ENCODE results near the gene PSENEN.
A peak's percentile ranks its signal among the peaks of the same experiment; 100 is the strongest.

Gene PSENEN

GRCh38 chr19:35773020-35773806 lies 27.8 kb downstream of the PSENEN start:
- TF ChIP-seq FOXP2 (optimal IDR thresholded peaks at IDR 0.05; ENCODE audit: borderline replicate concordance, extremely low read depth, extremely low read length, insufficient read depth) (no peak), TAF1 (IDR thresholded peaks at IDR 0.05; ENCODE audit: borderline replicate concordance, insufficient read depth, low read length) (no peak), SIN3A (IDR thresholded peaks at IDR 0.05; ENCODE audit: borderline replicate concordance, insufficient read depth, low read length) (no peak), POLR2AphosphoS5 (IDR thresholded peaks at IDR 0.05; ENCODE audit: low read depth, low read length) (no peak), REST (IDR thresholded peaks at IDR 0.05; ENCODE audit: insufficient read depth in 1 of 2, low read depth in 2 of 2, low read length in 2 of 2) (no peak)

- TF ChIP-seq SIN3A (IDR thresholded peaks at IDR 0.05; ENCODE audit: borderline replicate concordance, insufficient read depth, low read length) (no peak), POLR2AphosphoS5 (IDR thresholded peaks at IDR 0.05; ENCODE audit: low read depth, low read length) (no peak), TAF1 (IDR thresholded peaks at IDR 0.05; ENCODE audit: borderline replicate concordance, insufficient read depth, low read length) (no peak), FOXP2 (optimal IDR thresholded peaks at IDR 0.05; ENCODE audit: borderline replicate concordance, extremely low read depth, extremely low read length, insufficient read depth) (no peak), REST (IDR thresholded peaks at IDR 0.05; ENCODE audit: insufficient read depth in 1 of 2, low read depth in 2 of 2, low read length in 2 of 2) (no peak)
These were observed 29.0 kb downstream of the PSENEN start for GRCh38 chr19:35774274-35775045.

- TF ChIP-seq TAF1 (IDR thresholded peaks at IDR 0.05; ENCODE audit: borderline replicate concordance, insufficient read depth, low read length) (no peak), SIN3A (IDR thresholded peaks at IDR 0.05; ENCODE audit: borderline replicate concordance, insufficient read depth, low read length) (no peak), FOXP2 (optimal IDR thresholded peaks at IDR 0.05; ENCODE audit: borderline replicate concordance, extremely low read depth, extremely low read length, insufficient read depth) (no peak), POLR2AphosphoS5 (IDR thresholded peaks at IDR 0.05; ENCODE audit: low read depth, low read length) (no peak), REST (IDR thresholded peaks at IDR 0.05; ENCODE audit: insufficient read depth in 1 of 2, low read depth in 2 of 2, low read length in 2 of 2) (no peak)
These were observed 29.5 kb downstream of the PSENEN start for GRCh38 chr19:35775046-35775297.

- TF ChIP-seq SIN3A (IDR thresholded peaks at IDR 0.05; ENCODE audit: borderline replicate concordance, insufficient read depth, low read length) (no peak), TAF1 (IDR thresholded peaks at IDR 0.05; ENCODE audit: borderline replicate concordance, insufficient read depth, low read length) (no peak), FOXP2 (optimal IDR thresholded peaks at IDR 0.05; ENCODE audit: borderline replicate concordance, extremely low read depth, extremely low read length, insufficient read depth) (peak; percentile 63), REST (IDR thresholded peaks at IDR 0.05; ENCODE audit: insufficient read depth in 1 of 2, low read depth in 2 of 2, low read length in 2 of 2) (no peak), POLR2AphosphoS5 (IDR thresholded peaks at IDR 0.05; ENCODE audit: low read depth, low read length) (no peak)
These were observed 30.0 kb downstream of the PSENEN start, which contains the start of gene ARHGAP33 for GRCh38 chr19:35775298-35776101. Gene ARHGAP33 (plus strand): TSS chr19:35775564. CDS start chr19:35775659, 95 bp downstream.
